ENCODE measurements around the gene UBA52.

- TF ChIP-seq GATA2 (IDR thresholded peaks at IDR 0.05; ENCODE audit: low read depth, low read length) (no peak), GATA3 (IDR thresholded peaks at IDR 0.05; ENCODE audit: low read depth, low read length) (no peak)
Observed at GRCh38 chr19:18607226-18608101, 35.8 kb downstream of the UBA52 start.

Measured in SH-SY5Y (cell line).